WTC11 (cell line): ENCODE measurements around the gene RPL37. TPM values are rescaled to one million over a fixed set of nuclear protein-coding genes. Genes with fewer than 3 reads are reported as not detected.
A peak's percentile ranks its signal among the peaks of the same experiment; 100 is the strongest.

Source experiments
- ATAC-seq: fragments of 200-7000 bp; cut with Tn5 transposase; 2 replicates; pipeline ENCODE4 v1.10.0; 2021; ENCODE audit warnings: mild to moderate bottlenecking, moderate library complexity
- CTCF ChIA-PET: fragments of 300-600 bp; sonication (Branson Sonifier 250); formaldehyde crosslinking; loops from one replicate; lab custom pipeline; 2021; ENCODE audit warnings: antibody characterized with exemption; lab: Charles Lee
- POLR2A ChIA-PET: fragments of 350-600 bp; sonication (Branson Sonifier 250); formaldehyde crosslinking; loops from one replicate; lab custom pipeline; 2021; ENCODE audit warnings: antibody characterized with exemption; lab: Charles Lee
- DNase-seq: peaks from one replicate; pipeline ENCODE4 v3.0.0; 2021; ENCODE audit warnings: low spot score
- H3K27ac Mint-ChIP-seq: 2 replicates; pipeline ENCODE4 v1.8.0; 2021; ENCODE audit warnings: mixed read lengths
- H3K27me3 Mint-ChIP-seq: 2 replicates; pipeline ENCODE4 v1.8.0; 2021; ENCODE audit warnings: low read depth, mild to moderate bottlenecking, moderate library complexity, mixed read lengths
- H3K36me3 Mint-ChIP-seq: 2 replicates; pipeline ENCODE4 v1.8.0; 2021; ENCODE audit warnings: mixed read lengths
- H3K4me1 Mint-ChIP-seq: 2 replicates; pipeline ENCODE4 v1.8.0; 2022; ENCODE audit warnings: mixed read lengths
- H3K4me3 Mint-ChIP-seq: 2 replicates; pipeline ENCODE4 v1.8.0; 2021; ENCODE audit warnings: mild to moderate bottlenecking, moderate library complexity, mixed read lengths
- H3K9me3 Mint-ChIP-seq: 2 replicates; pipeline ENCODE4 v1.8.0; 2021; ENCODE audit warnings: mixed read lengths
- ATF2 ChIP-seq: sonication (generic); formaldehyde crosslinking; IDR thresholded peaks from 2 replicates; pipeline ENCODE4 v1.8.1; 2022; ENCODE audit warnings: low read depth, missing genetic modification reagents, borderline replicate concordance
- EMX1 ChIP-seq: fragments of 250-450 bp; sonication (Bioruptor Pico); IDR thresholded peaks from 2 replicates; pipeline ENCODE4 v1.8.0; 2021; ENCODE audit warnings: mild to moderate bottlenecking
- ERG ChIP-seq: fragments of 250-450 bp; sonication (Bioruptor Pico); IDR thresholded peaks from 2 replicates; pipeline ENCODE4 v1.8.0; 2021; ENCODE audit warnings: mild to moderate bottlenecking
- ETV6 ChIP-seq: sonication (generic); formaldehyde crosslinking; IDR thresholded peaks from 2 replicates; pipeline ENCODE4 v1.8.1; 2022; ENCODE audit warnings: mild to moderate bottlenecking, missing genetic modification reagents
- IRF2 ChIP-seq: sonication (generic); formaldehyde crosslinking; IDR thresholded peaks from 2 replicates; pipeline ENCODE4 v1.8.0; 2022; ENCODE audit warnings: low read depth, missing genetic modification reagents, borderline replicate concordance
- MLX ChIP-seq: sonication (generic); formaldehyde crosslinking; IDR thresholded peaks from 2 replicates; pipeline ENCODE4 v1.8.1; 2023; ENCODE audit warnings: mild to moderate bottlenecking, missing genetic modification reagents, moderate library complexity
- MYBL2 ChIP-seq: sonication (generic); formaldehyde crosslinking; IDR thresholded peaks from 2 replicates; pipeline ENCODE4 v1.8.1; 2023; ENCODE audit warnings: mild to moderate bottlenecking, moderate library complexity, missing genetic modification reagents
- NFATC4 ChIP-seq: fragments of 250-450 bp; sonication (Bioruptor Pico); IDR thresholded peaks from 2 replicates; pipeline ENCODE4 v1.9.0; 2021; ENCODE audit warnings: mild to moderate bottlenecking
- PRRX2 ChIP-seq: fragments of 250-450 bp; sonication (Bioruptor Pico); IDR thresholded peaks from 2 replicates; pipeline ENCODE4 v1.8.0; 2021; ENCODE audit warnings: mild to moderate bottlenecking
- ZBTB43 ChIP-seq: sonication (generic); formaldehyde crosslinking; IDR thresholded peaks from 2 replicates; pipeline ENCODE4 v1.8.1; 2023; ENCODE audit warnings: mild to moderate bottlenecking, missing genetic modification reagents
- ZMAT4 ChIP-seq: fragments of 250-450 bp; sonication (Bioruptor Pico); IDR thresholded peaks from 2 replicates; pipeline ENCODE4 v1.9.0; 2021; ENCODE audit warnings: mild to moderate bottlenecking
- ZNF138 ChIP-seq: sonication (generic); formaldehyde crosslinking; conservative IDR thresholded peaks from 2 replicates; pipeline ENCODE4 v1.8.1; 2022; ENCODE audit warnings: mild to moderate bottlenecking, moderate library complexity, missing genetic modification reagents
- ZNF416 ChIP-seq: fragments of 250-450 bp; sonication (Bioruptor Pico); IDR thresholded peaks from 2 replicates; pipeline ENCODE4 v1.9.0; 2021; ENCODE audit warnings: mild to moderate bottlenecking, inconsistent platforms
- ZNF425 ChIP-seq: fragments of 250-450 bp; sonication (Bioruptor Pico); conservative IDR thresholded peaks from 2 replicates; pipeline ENCODE4 v1.9.0; 2021; ENCODE audit warnings: mild to moderate bottlenecking
- ZNF532 ChIP-seq: fragments of 250-450 bp; sonication (Bioruptor Pico); IDR thresholded peaks from 2 replicates; pipeline ENCODE4 v1.9.0; 2021; ENCODE audit warnings: mild to moderate bottlenecking, borderline replicate concordance
- ZNF671 ChIP-seq: fragments of 250-450 bp; sonication (Bioruptor Pico); IDR thresholded peaks from 2 replicates; pipeline ENCODE4 v1.8.0; 2021; ENCODE audit warnings: mild to moderate bottlenecking
- total RNA-seq: library from RNA; stranded (reverse); gene quantifications from 3 replicates; pipeline ENCODE4 v1.2.3, GENCODE V29; 2021

RPL37 gene
- total RNA-seq, 1 experiment from 2014 or later, result 1,405 TPM

GRCh38 chr5:40828690-40829661 lies 6.0 kb downstream of the RPL37 start:
- no peak for ATAC-seq
- no peak for TF ChIP-seq IRF2 (CRISPR knock-in tag)
- peak; percentile 68 for TF ChIP-seq ZNF671 (CRISPR knock-in tag)
- peak; percentile 88 for TF ChIP-seq PRRX2 (CRISPR knock-in tag)
- TF ChIP-seq NFATC4 (CRISPR knock-in tag), result peak; percentile 62; the same call in 1 of the 2 replicates
- peak; percentile 75; the same call in 1 of the 2 replicates for TF ChIP-seq EMX1 (CRISPR knock-in tag)
- TF ChIP-seq ZBTB43, result no peak
- no peak for TF ChIP-seq ETV6 (CRISPR knock-in tag)
- TF ChIP-seq ZNF425 (CRISPR knock-in tag), result peak; percentile 92
- TF ChIP-seq ERG, result peak; percentile 92; the same call in 1 of the 2 replicates
- TF ChIP-seq ZNF532 (CRISPR knock-in tag), result peak; percentile 94
- peak; percentile 88 for TF ChIP-seq ZNF416
- no peak for TF ChIP-seq MLX (CRISPR knock-in tag)
- POLR2A ChIA-PET, result interaction anchor here (0.6 kb wide), 1 partner anchor 12 kb away, joined by 3 read pairs; the partner anchor contains the start of gene CARD6
- peak overlapping the region; percentile 94 for H3K27ac Mint-ChIP-seq
- no peaks in the 10 kb centered on the region for H3K27me3 Mint-ChIP-seq
- no peaks in the 10 kb centered on the region for H3K9me3 Mint-ChIP-seq
- H3K36me3 Mint-ChIP-seq, result peaks cover 82% of the 10 kb centered on the region
- no peak overlapping the region for H3K4me3 Mint-ChIP-seq
- peaks cover 47% of the 10 kb centered on the region for H3K4me1 Mint-ChIP-seq
- CTCF ChIA-PET, result no interaction called here
- no peak for DNase-seq

- Mint-ChIP-seq H3K27me3 (no peaks in the 10 kb centered on the region), H3K9me3 (no peaks in the 10 kb centered on the region), H3K36me3 (peaks cover 74% of the 10 kb centered on the region), H3K4me3 (no peak overlapping the region), H3K27ac (peak overlapping the region; percentile 46), H3K4me1 (peaks cover 39% of the 10 kb centered on the region)
- no peak for DNase-seq
- TF ChIP-seq EMX1 (CRISPR knock-in tag), result 0 out of 2 replicates have a peak, but pooled peaks have one; percentile 53
- no peak for TF ChIP-seq ATF2 (CRISPR knock-in tag)
- peak; percentile 72 for TF ChIP-seq NFATC4 (CRISPR knock-in tag)
- TF ChIP-seq ZMAT4 (CRISPR knock-in tag), result no peak
- TF ChIP-seq MYBL2 (CRISPR knock-in tag), result no peak
- peak; percentile 42; the same call in 1 of the 2 replicates for TF ChIP-seq ZNF671 (CRISPR knock-in tag)
- no peak for TF ChIP-seq ZNF138 (CRISPR knock-in tag)
- POLR2A ChIA-PET, result no interaction called here
- no peak for ATAC-seq
- CTCF ChIA-PET, result no interaction called here
Observed at GRCh38 chr5:40828021-40828631, 6.9 kb downstream of the RPL37 start.
